ENCODE results near the gene ELF5.

DNA sequence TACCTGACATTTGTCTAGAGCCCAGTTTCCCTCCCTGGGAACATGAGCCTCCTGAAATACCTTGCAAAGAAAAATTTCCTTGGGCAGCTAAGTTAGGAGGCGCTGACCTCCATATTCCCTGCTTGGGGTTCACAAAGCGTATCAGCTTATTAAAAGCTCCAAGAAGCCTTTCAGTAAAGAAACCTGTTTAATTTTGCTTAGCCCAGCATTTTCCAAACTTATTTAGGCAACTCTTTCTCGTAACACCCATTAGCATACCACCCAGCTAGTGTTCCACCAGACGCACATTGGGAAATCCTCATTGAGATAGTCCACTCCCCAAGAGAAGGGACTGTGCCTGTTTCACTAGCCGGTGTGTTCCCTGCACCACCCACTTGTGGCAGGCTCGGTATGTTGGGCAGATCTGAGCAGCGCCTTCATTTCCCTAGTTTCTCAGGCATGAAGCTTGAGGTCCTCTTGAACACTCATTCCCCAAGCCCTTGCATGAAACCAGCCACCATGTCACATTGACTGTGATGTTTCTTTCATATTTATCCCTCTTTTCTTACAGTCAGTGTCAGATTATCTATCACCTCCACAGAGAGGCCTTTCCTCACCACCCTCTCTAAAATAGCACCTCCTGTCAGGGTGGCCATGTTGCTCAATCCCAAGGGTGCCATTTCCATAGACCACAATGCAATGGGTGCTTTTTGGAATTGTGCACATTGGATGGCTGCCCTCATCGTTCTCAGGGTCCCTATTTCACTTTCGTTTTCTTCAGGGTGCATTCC is 12.5 kb upstream of the ELF5 start:
- TF ChIP-seq EZH2 (IDR thresholded peaks at IDR 0.05; ENCODE audit: insufficient read depth, poor library complexity, severe bottlenecking): no peak
- TF ChIP-seq EZH2phosphoT487 (IDR thresholded peaks at IDR 0.05; ENCODE audit: insufficient read depth, low read depth): no peak
